HG03066 (cell line): ENCODE data around the gene ERGIC1.
A peak's percentile ranks its signal among the peaks of the same experiment; 100 is the strongest.

Source experiments
- ATAC-seq: cut with Tn5 transposase; IDR thresholded peaks from one replicate; pipeline ENCODE4 v1.9.1; 2021; ENCODE audit warnings: low read depth; ENCODE audit not compliant: unreplicated experiment

ERGIC1 gene

DNA sequence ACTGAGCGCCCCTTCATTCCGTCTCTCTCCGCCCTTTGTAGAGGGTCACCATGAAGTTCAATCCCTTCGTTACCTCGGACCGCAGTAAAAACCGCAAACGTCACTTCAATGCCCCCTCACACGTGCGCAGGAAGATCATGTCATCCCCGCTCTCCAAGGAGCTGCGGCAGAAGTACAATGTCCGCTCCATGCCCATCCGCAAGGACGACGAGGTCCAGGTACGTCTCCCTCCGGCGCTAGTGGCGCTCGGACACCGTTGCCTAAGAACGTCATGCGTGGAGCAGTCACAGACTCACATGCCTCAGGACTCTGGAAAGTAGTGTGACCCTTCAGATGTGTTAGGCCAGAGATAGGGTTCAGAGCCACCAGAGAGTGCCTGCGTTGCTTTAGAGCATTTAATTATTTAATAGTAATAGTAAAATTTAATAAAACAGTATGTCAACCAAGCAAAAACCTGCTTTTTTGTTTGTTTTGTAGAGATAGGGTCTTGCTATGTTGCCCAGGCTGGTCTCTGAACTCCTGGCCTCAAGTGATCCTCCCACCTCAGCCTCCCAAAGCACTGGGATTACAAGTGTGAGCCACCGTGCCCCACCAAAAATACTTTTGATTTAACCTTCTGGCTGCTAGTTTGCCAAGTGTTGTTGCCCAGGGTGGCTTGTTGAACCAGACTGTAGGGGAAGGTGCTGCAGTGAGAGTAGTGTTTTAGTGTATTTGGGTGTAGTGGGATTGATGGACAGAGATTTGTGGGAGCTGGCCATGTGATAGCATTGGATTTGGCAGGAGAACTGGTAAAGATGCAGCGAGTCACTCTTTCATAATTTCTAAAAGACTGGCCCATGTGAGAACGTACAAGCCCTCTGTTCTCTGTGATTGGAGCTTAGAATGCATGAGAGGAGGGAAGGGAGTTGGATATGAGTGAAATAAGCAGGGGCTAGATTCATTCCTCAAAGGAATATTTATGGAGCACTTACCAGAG lies 126.1 kb downstream of the ERGIC1 start:
- ATAC-seq, result no peak

DNA sequence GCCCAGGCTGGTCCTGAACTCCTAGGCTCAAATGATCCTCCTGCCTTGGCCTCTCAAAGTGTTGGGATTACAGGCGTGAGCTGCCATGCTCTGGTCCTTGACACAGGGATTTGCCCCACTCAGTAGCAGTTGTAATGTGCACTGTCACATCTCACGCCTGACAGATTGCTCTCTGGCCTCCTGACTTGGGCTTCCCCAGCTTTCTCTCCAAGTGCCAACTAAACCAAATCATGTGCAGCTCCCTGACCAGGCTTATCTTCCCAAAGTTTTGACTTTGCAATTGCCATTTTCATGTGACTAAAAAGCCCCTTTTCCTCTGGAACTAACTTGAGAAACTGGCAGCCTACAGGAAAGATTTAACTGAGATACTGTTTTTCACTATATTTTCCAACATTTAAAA lies 135.9 kb downstream of the ERGIC1 start:
- ATAC-seq, result no peak

DNA sequence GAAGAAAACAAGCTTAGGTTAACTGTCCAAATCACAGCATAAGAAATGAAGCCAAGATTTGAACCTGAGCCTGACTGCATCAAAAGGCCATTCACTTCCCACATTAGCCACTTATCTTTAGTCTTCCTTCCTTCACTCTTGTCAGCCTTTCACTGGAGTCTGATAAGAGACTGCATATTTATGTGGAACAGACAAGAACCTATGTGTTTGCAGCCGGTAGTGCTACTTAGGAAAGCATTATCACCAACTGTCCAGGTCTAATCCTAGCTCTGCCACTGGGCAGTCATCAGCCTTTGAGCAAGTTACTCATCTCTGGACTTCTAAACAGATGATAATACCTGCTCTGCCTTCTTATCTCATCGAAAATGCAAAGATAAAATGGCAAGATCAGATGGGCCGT lies 137.4 kb downstream of the ERGIC1 start:
- no peak for ATAC-seq

DNA sequence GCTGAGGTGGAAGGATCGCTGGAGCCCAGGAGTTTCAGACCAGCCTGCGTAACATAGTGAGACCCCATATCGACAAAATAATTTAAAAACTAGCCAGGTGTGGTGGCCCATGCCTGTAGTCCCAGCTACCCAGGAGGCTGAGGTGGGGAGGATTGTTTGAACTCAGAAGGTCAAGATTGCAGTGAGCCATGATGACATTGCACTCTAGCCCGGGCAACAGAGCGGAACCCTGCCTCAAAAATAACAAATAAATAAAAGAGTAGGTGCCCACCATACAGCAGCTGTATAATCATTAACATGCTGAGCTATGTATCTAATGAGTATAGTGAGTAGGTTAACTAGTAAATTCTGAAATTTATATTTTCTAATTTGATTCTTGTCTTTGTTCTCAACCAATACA lies 138.5 kb downstream of the ERGIC1 start:
- no peak for ATAC-seq

DNA sequence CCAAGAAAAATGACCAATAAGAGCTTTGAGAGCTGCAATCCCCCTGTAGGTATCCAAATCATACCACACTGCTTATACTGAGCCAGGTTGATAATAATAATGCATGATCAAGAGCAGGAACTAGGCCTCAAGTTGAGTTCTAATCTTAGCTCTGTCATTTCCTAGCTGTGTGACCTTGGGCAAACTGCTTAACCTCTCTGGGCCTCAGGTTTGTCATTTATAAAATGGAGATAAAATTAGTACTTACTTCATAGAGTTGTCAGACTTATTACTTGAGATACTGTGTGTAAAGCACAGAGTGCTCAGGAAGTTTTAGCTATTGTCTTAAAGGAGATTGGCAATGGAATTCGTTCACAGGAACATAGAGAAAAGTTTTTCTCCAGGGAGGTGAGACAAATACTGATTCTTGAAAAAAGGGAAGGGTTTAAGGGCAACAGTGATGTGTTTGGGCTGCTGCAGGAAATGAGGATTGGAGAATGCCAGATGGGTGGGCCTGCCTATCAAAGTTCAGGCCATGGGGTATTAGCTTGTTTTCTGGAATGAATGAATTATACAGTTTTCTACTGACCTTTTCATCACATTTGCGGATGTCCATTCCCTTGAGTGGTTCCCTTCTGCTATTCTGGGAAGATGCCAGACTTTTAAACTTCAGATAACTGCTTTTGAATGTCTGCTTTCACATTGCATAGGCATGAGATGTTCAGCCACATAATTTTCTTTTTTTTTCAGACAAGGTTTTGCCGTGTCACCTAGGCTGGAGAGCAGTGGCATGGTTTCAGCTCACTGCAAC lies 139.3 kb downstream of the ERGIC1 start:
- no peak for ATAC-seq

DNA sequence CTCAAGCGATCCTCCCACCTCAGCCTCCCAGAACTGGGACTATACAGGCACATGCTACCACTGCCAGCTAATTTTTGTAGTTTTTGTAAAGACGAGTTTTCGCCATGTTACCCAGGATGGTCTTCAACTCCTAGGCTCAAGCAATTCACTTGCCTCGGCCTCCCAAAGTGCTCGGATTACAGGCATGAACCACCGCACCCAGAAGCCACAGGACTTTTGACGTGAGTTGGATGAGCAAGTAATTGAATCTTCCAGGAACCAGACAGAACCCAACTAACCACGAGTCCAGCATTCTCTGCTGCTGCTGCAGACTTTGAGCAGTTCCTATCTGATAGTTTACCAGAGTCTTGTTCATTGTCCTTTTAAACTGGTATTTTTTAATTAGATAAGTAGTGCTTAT lies 139.9 kb downstream of the ERGIC1 start:
- ATAC-seq, result no peak

DNA sequence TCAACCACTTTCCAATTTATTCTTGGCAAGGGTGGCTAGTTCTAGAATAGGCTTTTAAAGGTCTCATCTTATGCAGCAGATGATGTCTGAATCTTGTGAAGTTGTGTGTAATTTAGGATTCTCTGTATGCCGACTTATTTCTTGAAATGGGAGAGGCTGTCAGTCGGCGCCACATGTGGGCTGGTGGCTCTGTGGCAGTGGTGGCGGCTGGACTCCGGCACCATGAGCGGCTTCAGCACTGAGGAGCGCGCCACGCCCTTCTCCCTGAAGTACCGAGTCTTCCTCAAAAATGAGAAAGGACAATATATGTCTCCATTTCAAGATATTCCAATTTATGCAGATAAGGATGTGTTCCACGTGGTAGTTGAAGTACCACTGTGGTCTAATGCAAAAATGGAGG lies 141.2 kb downstream of the ERGIC1 start:
- no peak for ATAC-seq

DNA sequence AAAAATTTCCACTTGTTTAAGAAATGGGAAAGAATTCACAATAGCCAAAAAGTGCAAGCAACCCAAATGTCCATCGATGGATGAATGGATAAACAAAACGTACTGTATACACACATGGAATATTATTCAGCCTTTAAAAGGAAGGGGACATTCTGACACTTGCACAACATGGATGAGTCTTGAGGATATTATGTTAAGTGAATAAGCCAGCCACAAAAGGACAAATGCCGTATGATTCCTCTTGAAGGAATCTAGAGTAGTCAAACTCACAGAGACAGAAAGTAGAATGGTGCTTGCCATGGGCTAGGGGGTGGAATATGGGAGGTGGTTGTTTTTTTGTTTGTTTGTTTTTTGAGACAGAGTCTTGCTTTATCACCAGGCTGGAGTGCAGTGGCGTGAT lies 145.7 kb downstream of the ERGIC1 start:
- no peak for ATAC-seq

DNA sequence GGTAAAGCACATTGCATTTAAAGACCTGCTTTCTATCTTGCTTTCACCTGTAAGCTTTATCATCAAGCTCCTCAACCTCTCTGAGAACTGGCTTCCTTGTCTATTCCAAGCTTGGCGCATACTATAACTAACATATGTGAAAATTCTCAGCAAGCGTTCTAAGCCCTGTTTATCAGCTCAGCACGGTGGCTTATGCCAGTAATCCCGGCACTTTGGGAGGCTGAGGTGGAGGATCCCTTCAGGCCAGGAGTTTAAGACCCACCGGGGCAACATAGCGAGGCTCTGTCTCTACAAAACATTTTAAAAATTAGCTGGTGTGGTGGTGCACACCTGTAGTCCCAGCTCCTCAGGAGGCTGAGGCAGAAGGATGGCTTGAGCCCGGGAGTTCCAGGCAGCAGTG lies 147.9 kb downstream of the ERGIC1 start:
- no peak for ATAC-seq

DNA sequence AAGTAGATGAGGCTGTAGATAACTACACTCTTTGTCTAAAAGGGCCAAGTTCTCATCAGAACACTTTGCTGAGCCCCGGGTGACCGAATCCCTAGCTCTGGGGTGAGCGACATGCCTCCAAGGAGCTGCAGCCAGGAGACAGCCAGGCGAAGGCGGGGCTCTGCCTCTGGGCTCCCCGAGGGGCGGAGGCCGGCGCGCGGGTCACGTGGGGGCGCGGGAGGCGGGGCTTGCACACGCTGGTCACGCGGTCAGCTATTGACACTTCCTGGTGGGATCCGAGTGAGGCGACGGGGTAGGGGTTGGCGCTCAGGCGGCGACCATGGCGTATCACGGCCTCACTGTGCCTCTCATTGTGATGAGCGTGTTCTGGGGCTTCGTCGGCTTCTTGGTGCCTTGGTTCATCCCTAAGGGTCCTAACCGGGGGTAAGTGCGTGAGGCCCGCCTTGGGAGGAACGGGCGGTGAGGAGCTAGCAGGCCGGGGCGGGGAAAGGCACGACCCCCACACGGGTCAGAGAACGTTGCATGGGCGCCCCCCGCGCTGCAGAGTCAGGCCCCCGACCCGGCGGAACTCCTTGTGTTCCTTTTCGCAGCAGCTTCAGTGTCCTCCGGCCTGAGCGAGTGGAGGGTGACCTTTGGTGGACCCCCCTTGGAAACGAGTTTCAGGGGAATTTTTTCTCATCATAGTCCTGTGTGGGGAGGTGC lies 149.6 kb downstream of the ERGIC1 start, which contains the start of gene ATP6V0E1:
ATP6V0E1 (plus strand) TSS at position 230 of the 702 bp plus-strand sequence; CDS start at position 320, 90 bp downstream.
- ATAC-seq, result peak; percentile 86

DNA sequence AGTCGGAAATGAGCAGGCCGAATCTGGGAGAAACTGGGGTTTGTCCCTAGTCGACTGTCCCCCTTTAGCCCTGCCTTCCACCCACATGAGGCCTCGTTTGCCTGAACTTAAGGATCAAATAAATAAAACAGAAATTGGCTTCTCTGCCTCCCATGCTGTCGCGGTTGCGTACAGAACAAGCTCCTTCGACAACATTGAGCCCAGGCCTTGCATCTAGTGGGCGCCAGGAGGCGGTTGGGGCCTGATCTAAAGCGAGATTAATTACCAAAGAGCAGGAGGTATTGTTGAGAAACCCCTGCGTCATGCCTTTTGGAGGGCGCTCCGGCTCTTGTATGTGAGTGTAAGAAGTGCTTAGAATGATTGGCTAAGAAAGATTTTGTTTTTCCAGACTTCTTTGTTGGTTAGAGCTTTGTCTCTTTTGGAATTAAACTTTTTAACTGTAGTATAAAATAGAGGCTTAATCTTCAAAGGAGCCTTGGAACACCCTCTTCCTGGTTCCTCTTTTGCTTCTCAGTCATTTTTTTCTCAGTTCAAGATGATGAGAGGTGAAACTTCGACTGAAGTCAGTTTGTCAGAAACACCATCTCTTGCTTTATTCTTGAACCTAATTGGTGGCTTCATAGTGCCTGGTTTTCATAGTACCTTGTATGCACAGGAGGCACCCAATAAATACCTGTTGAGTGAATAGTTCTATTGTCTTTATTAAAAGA lies 150.3 kb downstream of the ERGIC1 start:
- ATAC-seq, result peak; percentile 67

DNA sequence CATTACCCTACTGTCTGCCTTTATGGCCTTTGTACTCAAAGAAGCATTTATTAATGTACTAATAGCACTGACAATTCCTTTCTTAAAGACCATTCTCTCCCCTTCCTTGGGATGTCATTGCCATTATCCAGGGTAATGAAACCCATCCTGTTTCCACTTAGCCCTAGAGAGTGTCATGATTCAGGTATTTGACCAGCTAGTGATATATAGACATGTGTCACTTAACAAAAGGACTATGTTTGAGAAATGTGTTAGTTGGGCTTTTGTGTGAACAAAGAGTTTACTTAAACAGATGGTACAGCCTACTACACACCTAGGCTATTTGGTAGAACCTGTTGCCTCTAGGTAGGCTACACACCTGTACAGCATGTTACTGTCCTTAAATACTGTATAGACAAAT lies 151.5 kb downstream of the ERGIC1 start:
- ATAC-seq, result no peak

DNA sequence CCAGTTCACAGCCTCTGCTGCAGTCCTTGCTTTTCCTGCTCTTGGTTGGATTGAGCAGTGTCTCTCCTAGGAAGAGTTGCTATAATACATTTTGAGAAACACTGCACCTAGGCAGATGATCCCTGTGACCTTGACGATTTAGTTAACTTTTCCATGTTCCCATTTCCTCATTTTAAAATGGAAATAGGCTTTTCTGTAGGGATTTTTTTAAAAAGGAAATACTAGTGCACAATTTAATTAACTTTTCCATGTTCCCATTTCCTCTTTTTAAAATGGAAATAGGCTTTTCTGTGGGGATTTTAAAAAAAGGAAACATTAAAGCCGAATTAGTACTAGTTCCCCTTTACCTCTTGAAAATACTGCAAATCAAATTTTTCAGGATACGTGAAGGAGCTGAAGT lies 154.2 kb downstream of the ERGIC1 start:
- ATAC-seq, result no peak

DNA sequence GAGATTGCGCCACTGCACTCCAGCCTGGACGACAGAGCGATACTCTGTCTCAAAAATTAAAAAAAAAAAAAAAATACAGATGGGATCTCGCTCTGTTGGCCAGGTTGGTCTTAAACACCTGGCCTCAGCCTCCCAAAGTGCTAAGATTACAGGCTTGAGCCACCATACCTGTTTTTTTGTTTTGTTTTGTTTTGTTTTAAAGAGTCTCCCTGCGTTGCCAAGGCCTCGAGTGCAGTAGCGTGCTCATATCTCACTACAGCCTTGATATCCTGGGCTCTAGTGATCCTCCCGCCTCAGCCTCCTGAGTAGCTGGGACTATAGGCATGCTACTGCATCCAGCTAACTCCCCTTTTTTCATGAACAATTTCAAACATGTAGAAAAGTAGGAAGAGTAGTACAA lies 156.7 kb downstream of the ERGIC1 start:
- ATAC-seq, result no peak

DNA sequence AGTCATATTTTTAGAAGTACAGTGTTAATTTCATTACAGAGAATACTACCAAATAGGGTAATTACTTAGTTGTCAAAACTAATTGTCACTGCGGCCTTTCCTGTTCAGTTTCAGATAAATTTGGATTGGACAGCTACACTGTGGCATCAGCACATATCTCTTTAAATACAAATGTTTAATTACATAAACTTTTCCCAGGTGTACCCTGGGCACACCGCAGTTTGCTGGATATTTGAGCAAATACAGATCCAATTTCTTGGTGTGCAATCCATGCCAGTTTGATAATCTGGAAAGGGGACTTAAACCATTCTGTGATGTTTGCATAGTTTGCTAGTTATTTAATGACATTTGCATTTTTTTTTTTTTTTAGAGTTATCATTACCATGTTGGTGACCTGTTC lies 160.4 kb downstream of the ERGIC1 start:
- no peak for ATAC-seq

DNA sequence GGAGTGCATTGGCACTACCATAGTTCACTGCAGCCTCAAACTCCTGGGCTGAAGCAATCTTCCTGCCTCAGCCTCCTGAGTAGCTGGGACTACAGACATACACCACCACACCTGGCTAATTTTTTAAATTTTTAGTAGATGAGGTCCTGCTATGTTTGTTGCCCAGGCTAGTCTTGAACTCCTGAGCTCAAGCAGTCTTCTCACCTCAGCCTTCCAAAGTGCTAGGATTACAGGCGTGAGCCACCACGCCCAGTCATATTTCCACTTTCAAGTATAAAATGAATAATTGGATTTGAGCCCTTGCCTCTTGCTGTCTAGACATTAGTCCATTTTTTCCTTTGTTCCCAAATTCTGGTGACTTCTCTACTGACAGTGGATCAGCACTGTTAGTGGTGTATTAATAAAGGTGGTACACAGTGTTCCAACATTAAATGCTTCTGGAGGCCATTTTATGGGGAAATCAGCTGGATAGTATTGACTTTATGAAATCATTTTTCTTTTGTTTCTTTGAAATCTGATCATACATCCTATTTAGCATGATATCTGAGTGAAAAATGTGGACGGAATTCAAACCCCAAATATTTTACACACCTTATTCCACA lies 165.4 kb downstream of the ERGIC1 start:
- ATAC-seq, result no peak

DNA sequence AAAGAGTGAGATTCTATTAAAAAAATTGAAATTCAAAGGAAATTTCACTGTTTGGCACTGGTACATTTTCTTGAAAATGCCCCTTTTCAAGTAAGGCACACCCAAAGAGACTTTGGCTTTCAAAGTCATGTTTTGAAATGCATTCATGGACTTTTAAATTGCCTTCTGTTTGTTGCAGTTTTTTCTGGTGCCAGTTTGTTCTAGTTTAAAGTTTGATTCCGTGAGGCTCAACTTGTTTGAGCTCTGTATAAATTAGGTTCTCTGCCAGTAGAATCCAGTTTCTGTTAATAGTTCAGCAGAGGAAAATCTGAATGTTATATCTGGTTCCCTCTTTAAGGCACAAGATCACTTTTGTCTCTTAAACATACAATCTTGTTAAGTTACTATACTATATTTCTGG lies 165.9 kb downstream of the ERGIC1 start:
- ATAC-seq, result no peak

DNA sequence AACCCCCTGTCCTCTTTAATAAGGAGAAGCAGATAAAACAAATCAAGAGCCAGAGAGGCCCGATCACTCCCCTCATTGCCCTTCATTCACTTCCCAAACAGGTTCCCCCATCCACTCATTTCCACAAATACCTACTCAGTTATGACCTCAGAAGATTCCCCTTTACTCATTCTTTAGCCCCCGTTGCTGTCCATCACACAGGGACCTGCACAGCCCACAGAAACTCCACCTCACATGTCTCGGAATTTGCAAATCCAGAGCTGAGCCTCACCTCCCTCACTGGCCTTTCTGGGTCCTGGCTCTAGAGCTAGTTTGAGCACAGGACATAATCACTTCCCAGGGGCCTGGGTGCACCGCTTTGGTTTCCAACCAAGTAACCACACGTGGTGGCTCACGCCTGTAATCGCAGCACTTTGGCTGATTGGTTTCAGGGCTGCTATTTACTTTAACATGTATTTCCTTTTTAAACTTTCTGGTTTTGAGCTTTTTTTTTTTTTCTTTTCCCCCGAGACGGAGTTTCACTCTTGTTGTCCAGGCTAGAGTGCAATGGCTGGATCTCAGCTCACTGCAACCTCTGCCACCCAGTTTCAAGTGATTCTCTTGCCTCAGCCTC lies 167.3 kb downstream of the ERGIC1 start:
- peak; percentile 91 for ATAC-seq
